ENCODE measurements around the gene NKAIN2. TPM values are rescaled to one million over a fixed set of nuclear protein-coding genes. Genes with fewer than 3 reads are reported as not detected.

NKAIN2 gene
- total and polyA plus RNA-seq, 2 donors (not counting 3 experiments of a cell fraction or from before 2014, with no cell fraction given), result 0.03 TPM; not detected in 1

- FAIRE-seq (no peak), DNase-seq (ENCODE audit: low read depth, low spot score) (no peak)
- Histone ChIP-seq H3K79me2 (ENCODE audit: control insufficient read depth, insufficient read depth, low read length) (no peaks in the 10 kb centered on the region), H3K27me3 (ENCODE audit: control insufficient read depth in 2 of 2, insufficient read depth in 2 of 2, low read length in 2 of 2) (no peaks in the 10 kb centered on the region), H3K4me3 (replicated peaks in 1 of 3; ENCODE audit: insufficient read depth in 1 of 3, low read depth in 1 of 3, low read length in 3 of 3) (no peak overlapping the region), H3K9ac (replicated peaks; ENCODE audit: extremely low read depth, insufficient read depth, low read length) (no peak overlapping the region), H3K4me1 (ENCODE audit: control insufficient read depth, extremely low read depth, insufficient read depth, low read length) (no peaks in the 10 kb centered on the region), H2AFZ (ENCODE audit: low read depth, low read length) (no peak overlapping the region), H3K27ac (ENCODE audit: insufficient read depth, low read depth, low read length) (no peak overlapping the region), H3K4me2 (ENCODE audit: insufficient read depth, low read length) (no peak overlapping the region), H3K9me1 (replicated peaks; ENCODE audit: control insufficient read depth, extremely low read depth, insufficient read depth, low read length) (no peaks in the 10 kb centered on the region), H4K20me1 (replicated peaks; ENCODE audit: control insufficient read depth, extremely low read depth, insufficient read depth, low read length) (no peaks in the 10 kb centered on the region), H3K36me3 (ENCODE audit: control insufficient read depth in 2 of 2, extremely low read depth in 1 of 2, insufficient read depth in 2 of 2, low read length in 2 of 2) (no peaks in the 10 kb centered on the region), H3K9me3 (replicated peaks; ENCODE audit: control insufficient read depth, insufficient read depth, low read length) (no peaks in the 10 kb centered on the region)
- no TSS peak for BruUV-seq (replicated peaks)
- ChIA-PET POLR2A (no interaction called here), CTCF (no interaction called here)
- TF ChIP-seq FOS (IDR thresholded peaks at IDR 0.05; ENCODE audit: borderline replicate concordance, insufficient read depth, low read length) (no peak), CTCF (IDR thresholded peaks at IDR 0.05; ENCODE audit: extremely low read depth in 1 of 2, insufficient read depth in 1 of 2, low read depth in 1 of 2, low read length in 2 of 2) (no peak), EZH2 (IDR thresholded peaks at IDR 0.05; ENCODE audit: borderline replicate concordance, low read depth, low read length, severe bottlenecking) (no peak), POLR2AphosphoS5 (IDR thresholded peaks at IDR 0.05; ENCODE audit: insufficient read depth, low read depth, low read length) (no peak), GATA2 (IDR thresholded peaks at IDR 0.05; ENCODE audit: insufficient read depth, insufficient read length, low read depth, low read length) (no peak), JUN (IDR thresholded peaks at IDR 0.05; ENCODE audit: borderline replicate concordance, insufficient read depth, insufficient read length, low read depth) (no peak), MAX (IDR thresholded peaks at IDR 0.05; ENCODE audit: insufficient read depth, insufficient read length) (no peak), POLR2A (IDR thresholded peaks at IDR 0.05; ENCODE audit: low read depth, low read length) (no peak), MYC (IDR thresholded peaks at IDR 0.05; ENCODE audit: low read depth, low read length) (no peak)
- dilution Hi-C loops (cut with MboI; ENCODE audit: extremely low pct_ligation_motif_present, low sequenced_read_pairs), result no loop called here
- intact Hi-C loops (cut with micrococcal nuclease), result no loop called here
Observed at GRCh38 chr6:124294574-124295200, 491.0 kb downstream of the NKAIN2 start.
